Effector memory CD4-positive, alpha-beta T cell (primary cell): ENCODE measurements around the gene KCNT2.

ENCODE experiments used
- DNase-seq, 3 donors: peaks; one replicate each; pipeline ENCODE4 v3.0.0-alpha.2; 2020
- H3K27ac ChIP-seq: 2 replicates; pipeline ENCODE4 v1.7.0; 2013; ENCODE audit warnings: mild to moderate bottlenecking, low read length, moderate library complexity; ENCODE audit not compliant: insufficient read depth, poor library complexity, severe bottlenecking
- H3K27me3 ChIP-seq: replicated peaks from 2 replicates; pipeline ENCODE4 v1.7.0; 2013; ENCODE audit warnings: mild to moderate bottlenecking, low read length; ENCODE audit not compliant: insufficient read depth, control insufficient read depth, poor library complexity, severe bottlenecking
- H3K36me3 ChIP-seq: 2 replicates; pipeline ENCODE4 v1.7.0; 2013; ENCODE audit warnings: mild to moderate bottlenecking, low read length, moderate library complexity; ENCODE audit not compliant: control insufficient read depth, insufficient read depth
- H3K4me1 ChIP-seq: 2 replicates; pipeline ENCODE4 v1.7.0; 2013; ENCODE audit warnings: low read length, mild to moderate bottlenecking; ENCODE audit not compliant: control insufficient read depth, insufficient read depth, poor library complexity, severe bottlenecking
- H3K4me3 ChIP-seq: 2 replicates; pipeline ENCODE4 v1.7.0; 2013; ENCODE audit warnings: low read length, low read depth, mild to moderate bottlenecking; ENCODE audit not compliant: insufficient read depth, poor library complexity, severe bottlenecking
- H3K9me3 ChIP-seq: 2 replicates; pipeline ENCODE4 v1.7.0; 2013; ENCODE audit warnings: mild to moderate bottlenecking, low read length, moderate library complexity; ENCODE audit not compliant: control insufficient read depth

The KCNT2 gene

GRCh38 chr1:196497817-196498216 is 110.4 kb downstream of the KCNT2 start:
- H3K4me3 ChIP-seq: no peak overlapping the region
- no peaks in the 10 kb centered on the region for H3K9me3 ChIP-seq
- no peaks in the 10 kb centered on the region for H3K27me3 ChIP-seq
- no peaks in the 10 kb centered on the region for H3K36me3 ChIP-seq
- H3K27ac ChIP-seq: no peak overlapping the region
- no peak for DNase-seq
- H3K4me1 ChIP-seq: no peaks in the 10 kb centered on the region

- no peaks in the 10 kb centered on the region for H3K9me3 ChIP-seq
- no peaks in the 10 kb centered on the region for H3K4me1 ChIP-seq
- H3K27me3 ChIP-seq: no peaks in the 10 kb centered on the region
- DNase-seq: no peak
- H3K4me3 ChIP-seq: no peak overlapping the region
- H3K36me3 ChIP-seq: no peaks in the 10 kb centered on the region
- no peak overlapping the region for H3K27ac ChIP-seq
Measured at GRCh38 chr1:196494766-196495165, 113.5 kb downstream of the KCNT2 start.

GRCh38 chr1:196493881-196494280 is 114.4 kb downstream of the KCNT2 start:
- Histone ChIP-seq H3K4me1 (no peaks in the 10 kb centered on the region), H3K4me3 (no peak overlapping the region), H3K27ac (no peak overlapping the region), H3K9me3 (no peaks in the 10 kb centered on the region), H3K36me3 (no peaks in the 10 kb centered on the region), H3K27me3 (no peaks in the 10 kb centered on the region)
- no peak for DNase-seq

- H3K27me3 ChIP-seq: no peaks in the 10 kb centered on the region
- no peak for DNase-seq
- H3K27ac ChIP-seq: no peak overlapping the region
- no peak overlapping the region for H3K4me3 ChIP-seq
- no peaks in the 10 kb centered on the region for H3K36me3 ChIP-seq
- H3K4me1 ChIP-seq: no peaks in the 10 kb centered on the region
- H3K9me3 ChIP-seq: no peaks in the 10 kb centered on the region
Measured at GRCh38 chr1:196488579-196488978, 119.7 kb downstream of the KCNT2 start.

GRCh38 chr1:196486346-196486745 is 121.9 kb downstream of the KCNT2 start:
- no peaks in the 10 kb centered on the region for H3K27me3 ChIP-seq
- no peaks in the 10 kb centered on the region for H3K9me3 ChIP-seq
- H3K27ac ChIP-seq: no peak overlapping the region
- no peak overlapping the region for H3K4me3 ChIP-seq
- no peaks in the 10 kb centered on the region for H3K36me3 ChIP-seq
- DNase-seq: no peak
- no peaks in the 10 kb centered on the region for H3K4me1 ChIP-seq

- no peak for DNase-seq
- Histone ChIP-seq H3K27ac (no peak overlapping the region), H3K27me3 (no peaks in the 10 kb centered on the region), H3K4me3 (no peak overlapping the region), H3K4me1 (no peaks in the 10 kb centered on the region), H3K9me3 (no peaks in the 10 kb centered on the region), H3K36me3 (no peaks in the 10 kb centered on the region)
Measured at GRCh38 chr1:196481616-196482015, 126.6 kb downstream of the KCNT2 start.

GRCh38 chr1:196477262-196477661 is 131.0 kb downstream of the KCNT2 start:
- Histone ChIP-seq H3K9me3 (no peaks in the 10 kb centered on the region), H3K36me3 (no peaks in the 10 kb centered on the region), H3K4me1 (no peaks in the 10 kb centered on the region), H3K27me3 (no peaks in the 10 kb centered on the region), H3K27ac (no peak overlapping the region), H3K4me3 (no peak overlapping the region)
- no peak for DNase-seq

- Histone ChIP-seq H3K36me3 (no peaks in the 10 kb centered on the region), H3K27me3 (no peaks in the 10 kb centered on the region), H3K4me3 (no peak overlapping the region), H3K27ac (no peak overlapping the region), H3K4me1 (no peaks in the 10 kb centered on the region), H3K9me3 (no peaks in the 10 kb centered on the region)
- DNase-seq: no peak
Measured at GRCh38 chr1:196467230-196467925, 140.9 kb downstream of the KCNT2 start.

- no peak for DNase-seq
- Histone ChIP-seq H3K27ac (no peak overlapping the region), H3K4me1 (no peaks in the 10 kb centered on the region), H3K4me3 (no peak overlapping the region), H3K9me3 (no peaks in the 10 kb centered on the region), H3K36me3 (no peaks in the 10 kb centered on the region), H3K27me3 (no peaks in the 10 kb centered on the region)
Measured at GRCh38 chr1:196466654-196467053, 141.6 kb downstream of the KCNT2 start.

- Histone ChIP-seq H3K4me1 (no peaks in the 10 kb centered on the region), H3K36me3 (no peaks in the 10 kb centered on the region), H3K27ac (no peak overlapping the region), H3K27me3 (no peaks in the 10 kb centered on the region), H3K9me3 (no peaks in the 10 kb centered on the region), H3K4me3 (no peak overlapping the region)
- DNase-seq: no peak
Measured at GRCh38 chr1:196466166-196466565, 142.1 kb downstream of the KCNT2 start.
